SU-DHL-6 (cell line): Measurements from ENCODE around the gene ACSL6.

Source experiments
- H2AFZ ChIP-seq: fragments of 200-600 bp; sonication (generic); 2 replicates; pipeline ENCODE4 v1.6.1; 2014; ENCODE audit warnings: low read depth, mild to moderate bottlenecking, moderate library complexity, mixed read lengths, antibody characterized with exemption, low read length; ENCODE audit not compliant: severe bottlenecking
- H3F3A ChIP-seq: fragments of 200-600 bp; shearing (Covaris generic); 2 replicates; pipeline ENCODE4 v1.6.0; 2016; ENCODE audit warnings: antibody characterized with exemption, mild to moderate bottlenecking; ENCODE audit not compliant: insufficient read depth
- H3K27ac ChIP-seq: fragments of 200-600 bp; sonication (generic); 2 replicates; pipeline ENCODE4 v1.5.1; 2016; ENCODE audit warnings: low read depth, mild to moderate bottlenecking, low read length, moderate library complexity, mixed read lengths
- H3K27me3 ChIP-seq: fragments of 200-600 bp; sonication (generic), shearing (Covaris generic); 2 replicates; pipeline ENCODE4 v1.6.0; 2014; ENCODE audit warnings: mild to moderate bottlenecking, low read length
- H3K36me3 ChIP-seq: fragments of 200-600 bp; sonication (generic); 2 replicates; pipeline ENCODE4 v1.6.1; 2014; ENCODE audit warnings: mild to moderate bottlenecking, low read length, mixed read lengths
- H3K4me2 ChIP-seq: fragments of 300-600, 200-600 bp; shearing (Covaris generic), sonication (generic); 2 replicates; pipeline ENCODE4 v1.6.0; 2014; ENCODE audit warnings: low read length, low read depth, mild to moderate bottlenecking; ENCODE audit not compliant: poor library complexity, severe bottlenecking
- H3K4me3 ChIP-seq: fragments of 200-600 bp; sonication (generic); 2 replicates; pipeline ENCODE4 v1.5.1; 2014; ENCODE audit warnings: antibody characterized with exemption, low read length, mild to moderate bottlenecking, mixed read lengths; ENCODE audit not compliant: insufficient read depth, poor library complexity, severe bottlenecking
- H3K79me2 ChIP-seq: fragments of 200-600 bp; sonication (generic); 2 replicates; pipeline ENCODE4 v1.6.1; 2014; ENCODE audit warnings: mild to moderate bottlenecking, low read length, moderate library complexity; ENCODE audit not compliant: insufficient read depth
- H3K9ac ChIP-seq: fragments of 200-600 bp; sonication (generic); 2 replicates; pipeline ENCODE4 v1.7.0; 2014; ENCODE audit warnings: mild to moderate bottlenecking, low read length
- H3K9me2 ChIP-seq: fragments of 200-600 bp; sonication (generic); replicated peaks from 2 replicates; pipeline ENCODE4 v1.6.1; 2014; ENCODE audit warnings: low read length; ENCODE audit not compliant: insufficient read depth
- H3K9me3 ChIP-seq: fragments of 200-600 bp; sonication (generic); 2 replicates; pipeline ENCODE4 v1.6.1; 2014; ENCODE audit warnings: low read length, mixed read lengths; ENCODE audit not compliant: insufficient read depth
- H4K20me1 ChIP-seq: fragments of 200-600 bp; sonication (generic); 2 replicates; pipeline ENCODE4 v1.6.1; 2014; ENCODE audit warnings: low read depth, mild to moderate bottlenecking, antibody characterized with exemption, low read length, moderate library complexity, mixed read lengths
- CTCF ChIP-seq: fragments of 200-600 bp; sonication (generic); IDR thresholded peaks from one replicate; pipeline ENCODE4 v1.5.1; 2017; ENCODE audit warnings: antibody characterized with exemption, mild to moderate bottlenecking, low read length, moderate library complexity; ENCODE audit not compliant: insufficient read depth, poor library complexity, severe bottlenecking
- EZH2phosphoT487 ChIP-seq: fragments of 200-600 bp; sonication (generic), shearing (Covaris generic); conservative IDR thresholded peaks from 2 replicates; pipeline ENCODE4 v1.6.1; 2018; ENCODE audit warnings: mild to moderate bottlenecking, antibody characterized with exemption, low read length, moderate library complexity, mixed read lengths

The ACSL6 gene

GRCh38 chr5:131977212-131977604 is 34.2 kb downstream of the ACSL6 start:
- Histone ChIP-seq H3K9ac (no peak overlapping the region), H3K4me2 (no peak overlapping the region), H2AFZ (no peak overlapping the region), H3K27ac (no peak overlapping the region), H3F3A (no peaks in the 10 kb centered on the region), H3K79me2 (no peaks in the 10 kb centered on the region), H4K20me1 (no peaks in the 10 kb centered on the region), H3K4me3 (no peak overlapping the region), H3K9me2 (no peaks in the 10 kb centered on the region), H3K9me3 (no peaks in the 10 kb centered on the region), H3K27me3 (no peaks in the 10 kb centered on the region), H3K36me3 (no peaks in the 10 kb centered on the region)
- TF ChIP-seq CTCF: no peak
- TF ChIP-seq EZH2phosphoT487: no peak

- H4K20me1 ChIP-seq: no peaks in the 10 kb centered on the region
- no peak for TF ChIP-seq EZH2phosphoT487
- no peak for TF ChIP-seq CTCF
- H2AFZ ChIP-seq: no peak overlapping the region
- no peak overlapping the region for H3K9ac ChIP-seq
- H3K27me3 ChIP-seq: no peaks in the 10 kb centered on the region
- no peak overlapping the region for H3K4me2 ChIP-seq
- no peaks in the 10 kb centered on the region for H3K36me3 ChIP-seq
- no peak overlapping the region for H3K4me3 ChIP-seq
- H3K9me2 ChIP-seq: no peaks in the 10 kb centered on the region
- H3K79me2 ChIP-seq: no peaks in the 10 kb centered on the region
- no peak overlapping the region for H3K27ac ChIP-seq
- H3K9me3 ChIP-seq: no peaks in the 10 kb centered on the region
- H3F3A ChIP-seq: no peaks in the 10 kb centered on the region
These were observed 34.8 kb downstream of the ACSL6 start for GRCh38 chr5:131976414-131977211.

- Histone ChIP-seq H2AFZ (no peak overlapping the region), H3K9me3 (no peaks in the 10 kb centered on the region), H3K79me2 (no peaks in the 10 kb centered on the region), H3K36me3 (no peaks in the 10 kb centered on the region), H3K27me3 (no peaks in the 10 kb centered on the region), H3K9me2 (no peaks in the 10 kb centered on the region), H3K9ac (no peak overlapping the region), H3K4me2 (no peak overlapping the region), H3K27ac (no peak overlapping the region), H3F3A (no peaks in the 10 kb centered on the region), H3K4me3 (no peak overlapping the region), H4K20me1 (no peaks in the 10 kb centered on the region)
- no peak for TF ChIP-seq EZH2phosphoT487
- no peak for TF ChIP-seq CTCF
These were observed 36.3 kb downstream of the ACSL6 start for GRCh38 chr5:131974956-131975726.
